SH-SY5Y (cell line): ENCODE data around the gene ZW10.

Experiments
- GATA2 ChIP-seq: IDR thresholded peaks from 2 replicates; pipeline ENCODE4 v1.6.1; 2011; ENCODE audit warnings: mild to moderate bottlenecking, low read depth, low read length
- GATA3 ChIP-seq: IDR thresholded peaks from 2 replicates; pipeline ENCODE4 v1.6.1; 2011; ENCODE audit warnings: low read depth, mild to moderate bottlenecking, low read length, moderate library complexity

The ZW10 gene

GRCh38 chr11:113690619-113691569, 82.6 kb downstream of the ZW10 start:
- TF ChIP-seq GATA3 (no peak), GATA2 (no peak)

- TF ChIP-seq GATA3 = no peak
- TF ChIP-seq GATA2 = no peak
Observed at GRCh38 chr11:113689768-113690618, 83.5 kb downstream of the ZW10 start.

GRCh38 chr11:113685654-113686359, 87.7 kb downstream of the ZW10 start:
- TF ChIP-seq GATA3 (no peak), GATA2 (no peak)

GRCh38 chr11:113684496-113684895, 89.0 kb downstream of the ZW10 start:
- TF ChIP-seq GATA3 = no peak
- TF ChIP-seq GATA2 = no peak

DNA sequence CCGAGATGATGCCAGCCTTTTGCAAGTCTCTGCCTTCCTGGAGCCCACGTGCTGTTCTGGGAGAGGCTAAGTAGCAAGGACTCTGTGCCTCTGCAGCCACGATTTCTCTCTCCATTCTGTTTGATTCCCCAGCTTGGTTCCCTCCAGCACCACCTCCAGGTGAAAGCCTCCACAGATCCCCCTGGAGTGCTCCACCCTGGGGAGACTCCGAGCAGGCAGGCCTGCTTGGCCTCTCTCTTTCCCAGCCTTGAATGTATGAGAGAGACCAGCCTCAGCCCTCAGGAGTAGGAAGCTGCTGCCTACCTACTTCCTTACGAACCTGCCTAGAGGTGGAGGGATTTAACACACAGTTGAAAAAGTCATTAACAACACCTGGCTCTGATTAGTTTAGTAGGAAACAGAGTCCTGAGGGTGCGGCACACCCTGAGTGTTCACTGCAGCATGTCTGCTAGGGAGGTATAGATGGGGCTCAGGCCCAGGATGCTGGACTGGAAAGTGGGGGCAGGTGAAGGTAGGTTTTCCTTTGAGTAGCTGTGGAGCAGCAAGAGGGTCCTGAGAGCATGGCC, 89.9 kb downstream of the ZW10 start:
- TF ChIP-seq GATA3 (no peak), GATA2 (no peak)
